ENCODE results near the gene SUCLG2.

DNA sequence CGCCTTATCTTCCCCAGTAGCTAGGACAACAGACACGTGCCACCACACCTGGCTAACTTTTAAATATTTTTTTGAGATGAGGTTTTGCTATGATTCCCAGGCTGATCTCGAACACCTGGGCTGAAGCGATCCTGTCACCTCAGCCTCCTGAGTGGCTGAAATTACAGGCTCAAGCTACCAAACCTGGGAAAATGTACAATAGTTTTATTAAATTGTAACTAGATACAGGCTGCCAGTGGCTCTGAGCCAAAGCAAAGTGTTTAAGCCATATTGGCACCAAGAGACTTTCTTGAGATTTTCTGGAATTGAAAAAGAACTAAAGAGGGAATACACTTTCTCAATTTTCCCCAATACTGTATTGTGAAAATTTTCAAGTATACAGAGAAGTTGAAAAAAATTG lies 204.3 kb downstream of the SUCLG2 start:
- no peak for TF ChIP-seq POLR2AphosphoS5 (IDR thresholded peaks at IDR 0.05)
- no peak for TF ChIP-seq POLR2A (IDR thresholded peaks at IDR 0.05; ENCODE audit: low read depth)
- TF ChIP-seq, protein P1, sequence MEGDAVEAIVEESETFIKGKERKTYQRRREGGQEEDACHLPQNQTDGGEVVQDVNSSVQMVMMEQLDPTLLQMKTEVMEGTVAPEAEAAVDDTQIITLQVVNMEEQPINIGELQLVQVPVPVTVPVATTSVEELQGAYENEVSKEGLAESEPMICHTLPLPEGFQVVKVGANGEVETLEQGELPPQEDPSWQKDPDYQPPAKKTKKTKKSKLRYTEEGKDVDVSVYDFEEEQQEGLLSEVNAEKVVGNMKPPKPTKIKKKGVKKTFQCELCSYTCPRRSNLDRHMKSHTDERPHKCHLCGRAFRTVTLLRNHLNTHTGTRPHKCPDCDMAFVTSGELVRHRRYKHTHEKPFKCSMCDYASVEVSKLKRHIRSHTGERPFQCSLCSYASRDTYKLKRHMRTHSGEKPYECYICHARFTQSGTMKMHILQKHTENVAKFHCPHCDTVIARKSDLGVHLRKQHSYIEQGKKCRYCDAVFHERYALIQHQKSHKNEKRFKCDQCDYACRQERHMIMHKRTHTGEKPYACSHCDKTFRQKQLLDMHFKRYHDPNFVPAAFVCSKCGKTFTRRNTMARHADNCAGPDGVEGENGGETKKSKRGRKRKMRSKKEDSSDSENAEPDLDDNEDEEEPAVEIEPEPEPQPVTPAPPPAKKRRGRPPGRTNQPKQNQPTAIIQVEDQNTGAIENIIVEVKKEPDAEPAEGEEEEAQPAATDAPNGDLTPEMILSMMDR (IDR thresholded peaks at IDR 0.05): no peak
